KMS-11 (cell line): Measurements from ENCODE around the gene CAPN1.

Experiments
- H2AFZ ChIP-seq: fragments of 200-600 bp; sonication (generic); 2 replicates; pipeline ENCODE4 v1.6.1; 2016; ENCODE audit warnings: antibody characterized with exemption, mixed run types, low read depth
- H3K27ac ChIP-seq: fragments of 200-600 bp; sonication (generic); 2 replicates; pipeline ENCODE4 v1.6.1; 2016; ENCODE audit warnings: mild to moderate bottlenecking, mixed run types
- H3K27me3 ChIP-seq: fragments of 200-600 bp; sonication (generic); 2 replicates; pipeline ENCODE4 v1.6.1; 2017; ENCODE audit warnings: mild to moderate bottlenecking, low read depth, mixed run types, moderate library complexity; ENCODE audit not compliant: insufficient read depth
- H3K36me3 ChIP-seq: fragments of 200-600 bp; sonication (generic); 2 replicates; pipeline ENCODE4 v1.6.1; 2017; ENCODE audit warnings: mild to moderate bottlenecking, mixed run types; ENCODE audit not compliant: insufficient read depth
- H3K4me1 ChIP-seq: fragments of 200-600 bp; sonication (generic); 2 replicates; pipeline ENCODE4 v1.6.1; 2016; ENCODE audit warnings: mild to moderate bottlenecking, low read depth, mixed run types; ENCODE audit not compliant: poor library complexity, severe bottlenecking
- H3K4me2 ChIP-seq: fragments of 200-600 bp; sonication (generic); 2 replicates; pipeline ENCODE4 v1.7.0; 2016; ENCODE audit warnings: mild to moderate bottlenecking, mixed run types
- H3K4me3 ChIP-seq: fragments of 200-600 bp; sonication (generic); IDR thresholded peaks from 2 replicates; pipeline ENCODE4 v1.6.1; 2017; ENCODE audit warnings: low read depth, low read length, mixed read lengths; ENCODE audit not compliant: insufficient read depth
- H3K79me2 ChIP-seq: fragments of 200-600 bp; sonication (generic); 2 replicates; pipeline ENCODE4 v1.6.1; 2016; ENCODE audit warnings: low read depth, mixed run types; ENCODE audit not compliant: insufficient read depth
- H3K9ac ChIP-seq: fragments of 200-600 bp; sonication (generic); 2 replicates; pipeline ENCODE4 v1.6.1; 2016; ENCODE audit warnings: mild to moderate bottlenecking, mixed run types
- H4K20me1 ChIP-seq: fragments of 200-600 bp; sonication (generic); 2 replicates; pipeline ENCODE4 v1.6.1; 2016; ENCODE audit warnings: mild to moderate bottlenecking, mixed run types; ENCODE audit not compliant: insufficient read depth
- CTCF ChIP-seq: fragments of 200-600 bp; sonication (generic); conservative IDR thresholded peaks from 2 replicates; pipeline ENCODE4 v1.6.1; 2017; ENCODE audit warnings: low read depth, mild to moderate bottlenecking, antibody characterized with exemption, low read length, moderate library complexity, mixed read lengths

CAPN1 gene

GRCh38 chr11:65185869-65186341 lies 4.2 kb downstream of the CAPN1 start:
- Histone ChIP-seq H3K27me3 (no peaks in the 10 kb centered on the region), H3K36me3 (no peaks in the 10 kb centered on the region), H2AFZ (no peak overlapping the region), H3K4me3 (no peak overlapping the region), H3K4me1 (peaks cover 7% of the 10 kb centered on the region), H3K4me2 (no peak overlapping the region), H4K20me1 (no peaks in the 10 kb centered on the region), H3K27ac (no peak overlapping the region), H3K79me2 (0 out of 2 replicates have a peak, but pooled peaks cover 5% of the 10 kb centered on the region), H3K9ac (no peak overlapping the region)
- TF ChIP-seq CTCF = no peak

GRCh38 chr11:65186701-65187100 lies 5.0 kb downstream of the CAPN1 start:
- 0 out of 2 replicates have a peak, but pooled peaks cover 5% of the 10 kb centered on the region for H3K79me2 ChIP-seq
- no peak overlapping the region for H3K4me2 ChIP-seq
- H3K27me3 ChIP-seq = no peaks in the 10 kb centered on the region
- H3K27ac ChIP-seq = no peak overlapping the region
- H2AFZ ChIP-seq = no peak overlapping the region
- TF ChIP-seq CTCF = no peak
- no peaks in the 10 kb centered on the region for H3K36me3 ChIP-seq
- peaks cover 7% of the 10 kb centered on the region for H3K4me1 ChIP-seq
- H4K20me1 ChIP-seq = no peaks in the 10 kb centered on the region
- no peak overlapping the region for H3K4me3 ChIP-seq
- no peak overlapping the region for H3K9ac ChIP-seq

- H3K27ac ChIP-seq = no peak overlapping the region
- H3K4me1 ChIP-seq = peaks cover 5% of the 10 kb centered on the region
- H3K36me3 ChIP-seq = no peaks in the 10 kb centered on the region
- no peaks in the 10 kb centered on the region for H3K27me3 ChIP-seq
- H3K4me2 ChIP-seq = no peak overlapping the region
- no peak overlapping the region for H3K9ac ChIP-seq
- H3K79me2 ChIP-seq = 0 out of 2 replicates have a peak, but pooled peaks cover 2% of the 10 kb centered on the region
- no peaks in the 10 kb centered on the region for H4K20me1 ChIP-seq
- H3K4me3 ChIP-seq = no peak overlapping the region
- H2AFZ ChIP-seq = no peak overlapping the region
- TF ChIP-seq CTCF = no peak
Observed at GRCh38 chr11:65187146-65187675, 5.5 kb downstream of the CAPN1 start.

- Histone ChIP-seq H3K79me2 (no peaks in the 10 kb centered on the region), H3K9ac (no peak overlapping the region), H3K27me3 (no peaks in the 10 kb centered on the region), H2AFZ (no peak overlapping the region), H3K4me2 (no peak overlapping the region), H3K4me3 (no peak overlapping the region), H4K20me1 (no peaks in the 10 kb centered on the region), H3K4me1 (no peaks in the 10 kb centered on the region), H3K36me3 (no peaks in the 10 kb centered on the region), H3K27ac (no peak overlapping the region)
- no peak for TF ChIP-seq CTCF
Observed at GRCh38 chr11:65187971-65188461, 6.3 kb downstream of the CAPN1 start.
